K562 (cell line): ENCODE results near the gene NTRK1. TPM values are rescaled to one million over a fixed set of nuclear protein-coding genes. Genes with fewer than 3 reads are reported as not detected.

Experiments used
- BDP1 ChIP-seq: IDR thresholded peaks from 3 replicates; pipeline ENCODE4 v1.6.1; 2011; ENCODE audit not compliant: insufficient read length, insufficient read depth
- BHLHE40 ChIP-seq: IDR thresholded peaks from 2 replicates; pipeline ENCODE4 v1.6.1; 2011; ENCODE audit warnings: low read length, improper control_type of control experiment
- C11orf30 ChIP-seq: fragments of 450-650 bp; IDR thresholded peaks from 2 replicates; pipeline ENCODE4 v1.6.1; 2016; ENCODE audit warnings: low read depth, mild to moderate bottlenecking
- HDGF ChIP-seq: fragments of 450-650 bp; IDR thresholded peaks from 2 replicates; pipeline ENCODE4 v1.6.1; 2016
- HLTF ChIP-seq: fragments of 450-650 bp; IDR thresholded peaks from 2 replicates; pipeline ENCODE4 v1.6.1; 2016
- ID3 ChIP-seq, 2 experiments: fragments of 250-450 bp in 1 of 2; fragments of 450-650 bp in 1 of 2; sonication (Bioruptor Pico) in 1 of 2; IDR thresholded peaks; 2 replicates each; pipeline versions ENCODE4 v1.6.1 to v1.8.0; 2016 to 2021; ENCODE audit warnings: mild to moderate bottlenecking in 2 of 2, moderate library complexity in 2 of 2, missing compliant biosample characterization in 1 of 2, missing genetic modification characterization in 1 of 2
- KDM4B ChIP-seq, 2 experiments: fragments of 450-650 bp in 1 of 2; sonication (generic) in 1 of 2; IDR thresholded peaks; 2 replicates each; pipeline ENCODE4 v1.6.1; 2016 to 2017; ENCODE audit warnings: borderline replicate concordance in 2 of 2, antibody characterized with exemption in 1 of 2, low read depth in 1 of 2, mild to moderate bottlenecking in 1 of 2
- PHF20 ChIP-seq: fragments of 450-650 bp; IDR thresholded peaks from 2 replicates; pipeline ENCODE4 v1.6.1; 2018; ENCODE audit not compliant: partially characterized antibody
- POU5F1 ChIP-seq: fragments of 150-350 bp; IDR thresholded peaks from 2 replicates; pipeline ENCODE4 v1.6.1; 2014; ENCODE audit warnings: borderline replicate concordance, low read length, low read depth, mild to moderate bottlenecking; ENCODE audit not compliant: partially characterized antibody
- PRPF4 ChIP-seq: fragments of 200-400 bp; formaldehyde crosslinking; IDR thresholded peaks from one replicate; pipeline ENCODE4 v1.6.1; 2017; ENCODE audit warnings: low read length, low read depth, mild to moderate bottlenecking; ENCODE audit not compliant: insufficient read depth, poor library complexity, severe bottlenecking
- REST ChIP-seq, 2 experiments: fragments of 450-650 bp; formaldehyde crosslinking in 1 of 2; IDR thresholded peaks; 2 replicates each; pipeline versions ENCODE4 v1.4.0 to v1.6.1; 2014 to 2020; ENCODE audit warnings: mild to moderate bottlenecking in 2 of 2, borderline replicate concordance in 1 of 2, low read depth in 1 of 2
- SMC3 ChIP-seq: conservative IDR thresholded peaks from 2 replicates; pipeline ENCODE4 v1.6.1; 2011; ENCODE audit warnings: low read depth, low read length, improper control_type of control experiment; ENCODE audit not compliant: insufficient read depth
- SRF ChIP-seq, 2 experiments: fragments of 250-450, 450-650 bp in 1 of 2; sonication (Bioruptor Pico) in 1 of 2; sonication (generic) in 1 of 2; formaldehyde crosslinking; IDR thresholded peaks; 2 replicates each; pipeline versions ENCODE4 v1.5.0 to v1.5.1; 2020 to 2022; ENCODE audit warnings: mild to moderate bottlenecking in 1 of 2, missing genetic modification reagents in 1 of 2
- STAT5B ChIP-seq: fragments of 250-450 bp; sonication (Bioruptor Pico); IDR thresholded peaks from 2 replicates; pipeline ENCODE4 v1.8.0; 2021; ENCODE audit warnings: mild to moderate bottlenecking, inconsistent platforms
- TCF3 ChIP-seq: sonication (generic); formaldehyde crosslinking; IDR thresholded peaks from 2 replicates; pipeline ENCODE4 v1.4.0; 2020; ENCODE audit warnings: mild to moderate bottlenecking, missing genetic modification reagents
- TSC22D4 ChIP-seq: fragments of 450-650 bp; IDR thresholded peaks from 2 replicates; pipeline ENCODE4 v1.6.1; 2016; ENCODE audit warnings: missing genetic modification characterization, missing biosample characterization, control low read depth
- ZEB2 ChIP-seq: fragments of 450-650 bp; IDR thresholded peaks from 2 replicates; pipeline ENCODE4 v1.6.1; 2016
- ZNF583 ChIP-seq: fragments of 250-450 bp; sonication (Bioruptor Pico); IDR thresholded peaks from 2 replicates; pipeline ENCODE4 v1.4.0; 2020
- ZNF586 ChIP-seq: fragments of 450-650 bp; formaldehyde crosslinking; conservative IDR thresholded peaks from 2 replicates; pipeline ENCODE4 v1.4.0; 2020; ENCODE audit warnings: mild to moderate bottlenecking, moderate library complexity
- ZNF717 ChIP-seq: fragments of 250-450 bp; sonication (Bioruptor Pico); IDR thresholded peaks from 2 replicates; pipeline ENCODE4 v1.5.0; 2021
- ZNF75A ChIP-seq: fragments of 450-650 bp; formaldehyde crosslinking; IDR thresholded peaks from 2 replicates; pipeline ENCODE4 v1.4.0; 2020; ENCODE audit warnings: mild to moderate bottlenecking
- ZNF785 ChIP-seq: fragments of 250-450 bp; sonication (Bioruptor Pico); IDR thresholded peaks from 2 replicates; pipeline ENCODE4 v1.4.0; 2020; ENCODE audit warnings: mild to moderate bottlenecking
- polyA plus RNA-seq, 8 experiments: library from polyadenylated mRNA; depleted of rRNA in 4 of 8; stranded (reverse) in 5 of 8; unstranded in 3 of 8; fragments of >200 nt; fragmentation: Nextera tagmentation in 2 of 8; fragmentation: Illumina TruSeq in 1 of 8; extraction: Ambion mirVana in 2 of 8; extraction: Trizol in 1 of 8; gene quantifications; 2 replicates each; pipeline versions ENCODE4 v1.2.1 to v1.2.3, GENCODE V29; 2011 to 2014; ENCODE audit warnings: inconsistent platforms in 1 of 8, missing spikeins in 1 of 8
- total RNA-seq, 7 experiments: library from RNA; depleted of rRNA in 6 of 7; stranded (reverse); fragments of >200 nt in 6 of 7; fragmentation: Illumina TruSeq in 2 of 7; extraction: Trizol in 2 of 7; gene quantifications; 2 replicates each; pipeline versions ENCODE4 v1.2.1 to v1.2.3, GENCODE V29; 2011 to 2021; ENCODE audit warnings: low replicate concordance in 1 of 7

NTRK1 gene
- total and polyA plus RNA-seq, 9 of the 15 experiments (the other 6 are each of a cell fraction or from before 2014, with no cell fraction given): 0.46 to 30.0 (median 7.9) TPM

GRCh38 chr1:156889802-156890580, 29.3 kb downstream of the NTRK1 start (continued):
- TF ChIP-seq REST (IDR thresholded peaks at IDR 0.05; ENCODE audit: borderline replicate concordance): peak; percentile 93
- TF ChIP-seq REST (CRISPR knock-in tag; IDR thresholded peaks at IDR 0.05; ENCODE audit: low read depth): no peak
- no peak for TF ChIP-seq SRF (CRISPR knock-in tag; IDR thresholded peaks at IDR 0.05)
- no peak for TF ChIP-seq ZNF717 (CRISPR knock-in tag)
- TF ChIP-seq HDGF: no peak
- no peak for TF ChIP-seq HLTF
- no peak for TF ChIP-seq STAT5B (CRISPR knock-in tag)
- TF ChIP-seq ZNF583 (CRISPR knock-in tag): no peak
- TF ChIP-seq POU5F1: no peak
- no peak for TF ChIP-seq ZNF586 (CRISPR knock-in tag)
- TF ChIP-seq TCF3 (CRISPR knock-in tag): no peak
- peak; percentile 28; the same call in 1 of the 2 replicates for TF ChIP-seq C11orf30
- TF ChIP-seq PRPF4: no peak
- TF ChIP-seq BDP1: no peak
- TF ChIP-seq ZEB2: no peak
- TF ChIP-seq ZNF785: no peak
- no peak for TF ChIP-seq KDM4B (IDR thresholded peaks at IDR 0.05; ENCODE audit: borderline replicate concordance in 2 of 2, low read depth in 1 of 2)
- TF ChIP-seq SMC3: peak; percentile 94
- peak; percentile 73 for TF ChIP-seq BHLHE40
- TF ChIP-seq TSC22D4: no peak
- TF ChIP-seq ZNF75A: no peak
- no peak for TF ChIP-seq ID3 (CRISPR knock-in tag; IDR thresholded peaks at IDR 0.05)
- peak; percentile 40; the same call in 1 of the 2 replicates for TF ChIP-seq ID3 (tag; IDR thresholded peaks at IDR 0.05)
- peak; percentile 88 for TF ChIP-seq PHF20
